Dermis blood vessel endothelial cell (primary cell): Measurements from ENCODE around the gene ATP7B. TPM values are rescaled to one million over a fixed set of nuclear protein-coding genes. Genes with fewer than 3 reads are reported as not detected.

Experiments used
- DNase-seq: peaks from one replicate; pipeline ENCODE4 v3.0.0; 2010
- total RNA-seq: library from RNA; depleted of rRNA; stranded (reverse); fragments of >200 nt; gene quantifications from 2 replicates; pipeline ENCODE4 v1.2.3, GENCODE V29; 2014

The ATP7B gene
- total RNA-seq, 1 donor from 2014 or later: 6.1 TPM

- DNase-seq: no peak
Observed at GRCh38 chr13:51976423-51976822, 34.8 kb downstream of the ATP7B start.

DNA sequence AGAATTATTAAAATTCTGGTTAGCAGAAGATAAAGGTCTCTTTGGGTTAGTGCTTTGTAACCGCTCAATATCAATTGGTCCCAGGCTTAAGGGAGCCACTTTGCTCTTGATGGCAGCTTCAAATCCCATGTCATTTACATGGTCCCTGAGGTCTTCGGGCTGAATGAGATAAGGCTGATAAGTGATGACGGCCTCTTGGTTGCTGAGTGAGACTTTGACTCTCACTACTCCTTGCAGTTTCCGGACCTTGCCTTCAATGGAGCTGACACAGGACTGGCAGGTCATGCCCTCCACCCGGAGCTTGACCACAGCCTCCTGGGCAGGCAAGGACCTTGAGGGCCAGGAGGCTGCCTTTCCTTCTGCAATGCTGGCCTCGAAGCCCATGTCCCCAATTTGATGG, 36.8 kb downstream of the ATP7B start:
- DNase-seq: no peak

DNA sequence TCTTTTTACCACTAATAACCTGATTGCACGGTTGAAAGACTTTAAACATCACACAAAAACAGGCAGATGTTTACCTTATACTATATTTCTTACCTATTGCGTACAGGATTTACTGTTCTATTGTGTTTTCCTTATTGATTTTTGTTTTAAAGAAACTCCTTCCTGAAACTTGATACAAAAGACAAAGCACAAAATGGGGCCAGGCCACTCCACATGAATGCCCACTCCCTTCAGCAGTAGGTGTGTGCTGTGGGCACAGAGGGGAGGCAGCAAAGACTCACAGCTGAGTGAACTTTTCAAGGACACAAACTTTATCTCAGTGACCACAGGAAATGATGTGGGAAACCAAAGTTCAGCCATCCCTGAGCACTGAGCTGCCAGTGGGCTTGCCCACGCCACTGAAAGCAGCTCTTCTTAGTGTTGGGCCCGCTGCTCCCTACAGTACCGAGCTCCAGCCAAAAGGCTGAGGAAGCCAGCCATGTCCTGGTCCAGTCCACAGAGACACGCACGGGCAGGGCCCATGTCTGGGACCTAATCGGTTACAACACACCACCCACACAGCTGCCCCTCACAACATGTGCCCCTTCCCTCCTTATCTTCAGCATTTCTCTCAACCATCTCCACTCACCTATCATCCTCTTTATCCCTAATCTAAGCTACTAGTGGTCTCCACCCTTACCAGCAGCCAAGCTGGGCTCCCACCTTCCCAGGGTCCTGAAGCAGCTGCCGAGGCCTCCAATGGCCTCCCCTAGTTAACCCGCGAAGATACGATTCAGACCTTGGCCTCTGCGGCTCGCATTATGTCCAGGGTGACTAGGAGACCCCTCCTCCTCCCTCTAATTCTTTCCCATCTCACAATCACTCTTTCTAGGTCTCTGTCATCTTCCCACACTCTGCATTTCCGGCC, 39.5 kb downstream of the ATP7B start:
- no peak for DNase-seq

GRCh38 chr13:51970349-51970748, 40.9 kb downstream of the ATP7B start:
- DNase-seq: no peak

GRCh38 chr13:51967482-51968446, 43.5 kb downstream of the ATP7B start:
- no peak for DNase-seq

DNA sequence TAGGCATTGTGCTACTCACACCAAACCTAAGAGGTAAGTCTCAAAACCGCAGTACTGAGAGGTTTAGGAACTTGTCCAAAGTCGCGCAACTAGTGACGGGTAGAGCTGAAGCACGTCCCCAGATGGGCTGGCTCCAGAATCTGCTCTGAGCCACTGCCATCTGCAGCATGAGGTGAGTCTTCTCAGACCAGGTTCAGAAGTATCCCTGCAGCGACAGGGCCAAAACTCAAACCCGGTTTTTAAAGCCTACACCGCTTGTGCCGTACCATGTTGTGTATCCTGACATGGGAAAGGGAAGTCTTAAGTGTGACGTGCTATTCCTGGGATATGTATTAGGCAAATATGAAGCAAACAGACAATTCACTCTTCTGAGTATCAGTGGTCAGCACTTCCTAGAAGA, 45.1 kb downstream of the ATP7B start:
- no peak for DNase-seq

DNA sequence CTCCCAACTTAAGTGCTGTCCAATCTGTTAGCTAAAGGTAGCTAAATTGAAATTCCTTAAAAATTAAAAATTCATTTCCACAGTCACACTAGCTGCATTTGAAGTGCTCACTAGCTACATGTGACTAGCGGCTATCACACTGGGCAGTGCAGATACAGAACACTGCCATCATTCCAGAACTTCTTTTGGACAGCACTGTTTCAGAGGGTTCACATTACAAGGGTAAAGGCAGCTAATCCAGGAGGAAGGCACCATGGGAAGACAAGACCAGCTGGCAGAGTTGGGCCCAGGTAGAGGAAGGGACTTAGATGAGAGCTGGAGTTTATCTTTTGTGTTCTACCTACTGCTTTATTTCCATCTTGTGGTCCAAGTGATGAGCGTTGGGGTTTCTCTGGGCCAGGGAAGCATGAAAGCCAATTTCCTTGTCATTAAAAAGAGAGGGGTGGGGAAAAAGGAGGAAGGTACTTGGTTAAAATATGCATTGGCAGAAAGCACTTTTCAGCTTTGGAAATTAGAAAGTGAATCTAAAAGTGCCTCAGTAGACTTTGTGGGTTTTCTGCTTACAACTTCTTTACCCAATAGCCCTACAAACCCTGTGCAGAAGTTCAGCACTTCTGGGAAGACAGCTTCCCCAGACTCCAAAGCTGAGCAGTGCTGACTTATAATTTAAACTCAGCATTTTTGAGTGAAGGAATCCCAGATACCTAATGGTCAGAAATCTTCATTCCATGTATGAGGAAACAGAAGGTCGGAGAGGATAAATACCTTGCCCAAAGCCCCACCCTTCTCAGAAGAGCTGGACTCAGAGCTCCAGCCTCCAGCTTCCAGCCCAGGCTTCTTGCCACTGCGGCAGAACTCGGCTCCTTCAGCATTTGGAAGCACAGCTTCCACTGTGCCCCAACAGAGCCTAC, 49.5 kb downstream of the ATP7B start:
- no peak for DNase-seq

DNA sequence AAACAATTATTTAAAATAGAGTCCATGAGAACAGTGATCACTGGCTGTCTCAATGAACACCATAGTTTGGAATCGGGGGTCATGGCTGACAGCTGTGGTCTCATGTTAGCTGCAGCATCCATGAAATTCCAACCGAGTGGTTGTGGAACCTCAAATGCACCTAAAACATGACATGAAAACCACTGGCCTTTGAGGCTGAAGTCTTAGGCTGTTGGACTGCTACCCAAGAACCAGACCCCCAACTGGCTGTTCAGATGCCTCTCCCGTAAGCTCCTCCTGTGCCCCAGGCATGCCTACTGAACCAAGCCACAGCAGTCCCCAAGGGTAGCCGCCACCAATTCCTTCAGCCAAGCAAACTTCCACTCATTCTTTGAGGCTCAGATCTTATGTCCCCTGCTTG, 50.5 kb downstream of the ATP7B start:
- no peak for DNase-seq

DNA sequence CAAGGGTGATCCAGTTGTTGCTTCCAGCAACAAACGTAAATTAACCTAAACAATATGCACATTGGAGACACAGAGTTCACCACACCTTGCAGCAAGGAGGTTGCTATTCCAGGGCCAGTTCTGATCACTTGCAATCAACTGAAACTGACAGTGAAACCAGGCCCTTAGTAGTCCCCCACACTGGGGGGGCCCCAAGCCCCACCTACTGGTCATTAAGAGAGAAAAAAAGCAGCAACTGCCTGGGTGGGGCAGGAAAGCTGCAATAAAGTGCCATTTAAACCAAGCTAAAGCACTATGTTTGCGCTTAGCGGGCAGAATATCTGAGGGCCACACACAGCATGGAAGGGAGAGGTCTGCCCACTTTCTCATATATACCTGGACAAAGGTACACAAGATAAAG, 51.5 kb downstream of the ATP7B start:
- DNase-seq: no peak

- DNase-seq: no peak
Observed at GRCh38 chr13:51958217-51958547, 53.1 kb downstream of the ATP7B start.

DNA sequence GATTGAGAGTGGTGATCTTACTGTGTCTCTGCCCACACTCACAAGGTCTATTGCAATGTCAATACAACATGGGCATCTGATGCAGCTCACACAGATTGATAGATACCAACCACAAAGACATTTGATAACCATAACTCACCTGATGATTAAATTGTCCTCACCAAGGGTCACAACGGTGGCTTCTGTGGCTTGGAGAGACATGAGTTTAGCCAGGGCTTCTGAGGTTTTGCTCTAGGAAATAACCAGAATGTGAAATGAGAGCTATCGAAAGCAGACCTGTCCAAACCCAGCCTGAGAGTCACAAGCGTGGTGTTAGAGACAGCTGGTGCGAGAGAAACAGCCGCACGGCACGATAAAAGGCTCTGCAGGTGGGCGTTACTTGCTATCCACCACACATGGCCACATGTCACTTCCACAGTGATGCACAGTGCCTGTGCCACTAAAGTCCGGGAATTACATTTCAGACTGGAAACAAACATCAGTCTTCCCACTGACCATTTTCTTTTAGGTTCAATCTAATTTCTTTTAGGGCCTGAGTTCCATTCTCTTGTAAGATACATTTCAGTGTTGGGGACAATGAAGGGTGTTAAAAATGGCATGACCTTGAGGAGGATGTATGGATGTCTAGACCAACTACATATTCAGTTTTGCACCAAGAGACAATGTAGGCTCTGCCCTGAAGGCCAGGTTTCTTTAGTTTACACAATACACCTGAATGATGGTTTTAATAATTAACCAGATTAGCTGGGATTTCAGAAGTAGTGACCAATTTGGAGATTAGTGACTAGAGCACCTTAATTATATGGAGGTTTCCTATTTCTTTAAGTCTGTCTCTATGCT, 53.7 kb downstream of the ATP7B start:
- DNase-seq: no peak

- no peak for DNase-seq
Observed at GRCh38 chr13:51956717-51957116, 54.5 kb downstream of the ATP7B start.

- no peak for DNase-seq
Observed at GRCh38 chr13:51955816-51956603, 55.2 kb downstream of the ATP7B start.

GRCh38 chr13:51955281-51955771, 55.9 kb downstream of the ATP7B start:
- peak; percentile 44 for DNase-seq

- no peak for DNase-seq
Observed at GRCh38 chr13:51953347-51954195, 57.7 kb downstream of the ATP7B start.

- peak; percentile 58 for DNase-seq
Observed at GRCh38 chr13:51950722-51951121, 60.5 kb downstream of the ATP7B start.

GRCh38 chr13:51946163-51946669, 65.0 kb downstream of the ATP7B start:
- DNase-seq: no peak

DNA sequence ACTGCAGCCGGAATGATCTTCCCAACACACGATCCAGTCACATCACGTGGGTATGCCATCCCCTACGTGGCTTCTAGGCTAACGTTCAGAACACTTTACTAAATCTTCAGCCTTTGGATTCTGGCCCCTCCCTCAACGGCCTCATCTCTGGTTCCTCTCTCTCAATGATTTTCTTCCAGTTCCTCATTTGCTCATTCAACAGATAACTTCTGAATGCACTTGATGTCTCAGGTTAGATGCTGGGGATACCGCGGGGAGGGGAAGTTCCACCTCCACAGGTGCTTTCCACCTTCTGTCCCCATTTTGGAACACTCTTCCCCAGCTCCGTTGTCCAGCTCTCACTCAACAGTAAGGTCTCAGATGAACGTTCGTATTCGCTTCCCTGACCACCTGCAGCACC, 66.1 kb downstream of the ATP7B start:
- DNase-seq: no peak

- no peak for DNase-seq
Observed at GRCh38 chr13:51944428-51944827, 66.8 kb downstream of the ATP7B start.
